ENCODE results near the gene ZFPM1.

DNA sequence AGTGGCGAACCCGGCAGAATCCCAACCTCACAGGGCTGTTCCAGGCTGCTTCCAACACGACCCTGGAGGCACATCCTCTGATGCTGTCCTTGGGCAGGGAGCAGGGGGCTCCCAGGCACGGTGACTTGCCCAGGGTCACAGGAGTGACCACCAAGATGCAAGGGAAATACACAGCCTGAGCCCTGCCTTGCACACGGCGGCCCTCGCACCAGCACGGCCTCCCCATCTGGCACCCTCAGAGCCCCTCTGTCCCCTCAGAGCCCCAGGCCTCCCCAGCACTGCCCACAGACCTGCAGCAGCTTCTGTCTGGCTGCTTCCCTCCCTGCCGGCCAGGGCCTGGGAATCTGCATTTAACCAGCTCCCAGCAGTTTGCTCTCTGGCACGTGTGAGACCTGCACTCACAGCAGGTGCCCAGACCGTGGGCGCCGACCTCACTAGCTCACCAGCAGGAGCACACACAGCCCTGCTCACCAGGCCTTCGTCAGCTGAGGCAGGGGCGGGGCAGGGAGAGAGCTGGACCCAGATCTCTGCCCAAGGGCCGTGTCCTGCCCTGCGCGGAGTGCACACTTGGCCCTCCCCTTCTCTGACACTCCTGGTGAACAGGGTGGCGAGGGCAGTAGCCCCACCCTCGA, 87.4 kb downstream of the ZFPM1 start:
- TF ChIP-seq POLR2AphosphoS5 (IDR thresholded peaks at IDR 0.05; ENCODE audit: borderline replicate concordance, low read depth, low read length) (no peak), EZH2 (IDR thresholded peaks at IDR 0.05) (no peak), FOXP2 (optimal IDR thresholded peaks at IDR 0.05; ENCODE audit: control extremely low read depth, extremely low read length, insufficient read depth) (no peak)
